Measurements from ENCODE around the gene MAPK4.

The MAPK4 gene

GRCh38 chr18:50724751-50725151, 164.9 kb downstream of the MAPK4 start:
- DNase-seq: no peak

GRCh38 chr18:50726960-50727589, 167.2 kb downstream of the MAPK4 start:
- DNase-seq: no peak

GRCh38 chr18:50727721-50728471, 168.0 kb downstream of the MAPK4 start:
- no peak for DNase-seq

DNA sequence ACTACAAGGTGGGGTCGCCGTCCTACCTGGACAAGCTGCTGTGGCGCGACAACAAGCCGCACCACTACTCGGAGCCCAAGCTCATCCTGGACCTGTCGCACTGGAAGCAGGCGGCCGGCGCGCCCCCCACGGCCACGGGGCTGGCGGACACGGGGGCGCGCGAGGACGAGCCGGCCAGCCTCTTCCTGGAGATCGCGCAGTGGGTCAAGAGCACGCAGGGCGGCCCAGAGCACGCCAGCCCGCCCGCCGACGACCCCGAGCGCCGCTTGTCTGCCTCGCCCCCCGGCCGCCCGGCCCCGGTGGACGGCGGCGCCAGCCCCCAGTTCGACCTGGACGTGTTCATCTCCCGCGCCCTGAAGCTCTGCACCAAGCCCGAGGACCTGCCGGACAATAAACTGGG, 169.5 kb downstream of the MAPK4 start:
- no peak for DNase-seq

DNA sequence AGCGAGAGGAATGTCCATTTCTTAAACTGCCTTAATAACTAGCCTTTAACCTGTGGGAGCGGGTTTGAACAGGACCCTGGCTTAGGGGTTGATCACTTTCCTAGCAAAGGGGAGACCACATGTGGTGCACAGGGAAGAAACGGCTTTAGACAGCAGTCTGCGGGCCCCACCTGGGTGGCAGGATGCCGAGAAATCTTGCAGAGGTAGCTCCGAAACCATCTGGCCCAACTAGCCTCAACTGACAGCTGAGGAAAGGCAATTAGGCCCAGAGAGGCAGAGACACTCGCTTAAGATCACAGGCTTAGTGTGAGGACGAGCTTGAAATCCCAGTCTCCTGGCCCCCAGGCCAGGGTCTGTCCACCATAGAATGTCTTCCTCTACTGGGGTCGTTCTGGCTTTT, 170.1 kb downstream of the MAPK4 start:
- DNase-seq: no peak

GRCh38 chr18:50734342-50734741, 174.5 kb downstream of the MAPK4 start:
- DNase-seq: no peak

DNA sequence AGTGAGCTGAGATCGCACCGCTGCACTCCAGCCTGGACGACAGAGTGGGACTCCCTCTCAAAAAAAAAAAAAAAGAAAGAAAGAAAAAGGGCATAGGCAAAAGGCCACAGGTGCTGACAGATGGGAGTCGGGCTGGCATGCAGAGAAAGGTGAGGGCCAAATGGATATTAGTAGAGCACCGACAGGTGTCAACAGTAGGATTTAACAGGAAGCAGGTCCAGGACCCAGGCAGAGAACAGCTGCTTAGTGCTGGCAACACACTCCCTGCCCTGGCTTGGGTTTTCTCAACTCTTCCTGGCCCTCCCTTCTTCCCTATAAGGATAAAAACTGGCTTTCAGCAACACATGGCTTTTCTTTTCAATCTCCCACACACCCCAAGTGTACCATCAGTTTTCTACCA, 175.0 kb downstream of the MAPK4 start:
- no peak for DNase-seq

DNA sequence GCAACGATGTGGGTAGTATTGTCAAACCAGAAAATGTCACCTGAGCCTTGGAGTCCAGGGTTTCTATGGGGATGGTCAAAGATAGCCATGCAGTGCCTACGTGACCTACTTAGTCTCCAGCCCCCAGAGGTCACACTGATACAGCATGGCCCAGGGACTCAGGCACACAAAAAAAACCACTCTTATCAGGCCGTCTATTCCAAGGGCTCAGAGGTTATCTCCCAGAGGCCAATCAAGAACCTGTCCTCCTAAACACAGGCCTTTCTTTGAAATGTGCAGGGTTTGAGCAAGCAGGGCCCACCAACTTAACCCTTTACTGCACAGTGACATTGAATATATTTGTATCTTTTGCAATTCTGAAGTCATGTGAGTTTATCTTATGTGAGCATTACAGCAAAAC, 177.2 kb downstream of the MAPK4 start:
- DNase-seq: no peak

GRCh38 chr18:50738098-50738757, 178.3 kb downstream of the MAPK4 start:
- no peak for DNase-seq

DNA sequence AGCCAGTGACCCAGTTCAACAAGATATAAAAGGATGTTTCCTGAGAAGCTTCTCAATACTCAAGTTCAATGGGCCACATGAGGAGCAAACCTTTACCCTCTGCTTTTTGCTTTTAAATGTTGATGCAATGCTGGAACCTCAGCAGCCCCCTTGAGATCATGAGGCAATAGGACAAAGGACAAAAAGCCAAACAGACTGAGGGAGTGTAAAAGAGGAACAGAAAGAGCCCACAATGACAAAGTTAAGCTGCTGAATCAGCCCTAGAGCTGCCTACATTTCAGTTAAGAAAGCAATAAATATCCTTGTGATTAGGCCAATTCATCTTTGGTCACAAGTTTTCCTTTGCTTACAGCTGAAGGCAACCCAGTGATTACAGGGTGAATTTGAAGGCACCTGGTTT, 183.1 kb downstream of the MAPK4 start:
- no peak for DNase-seq

GRCh38 chr18:50744253-50744652, 184.4 kb downstream of the MAPK4 start:
- DNase-seq: no peak

GRCh38 chr18:50745945-50746344, 186.1 kb downstream of the MAPK4 start:
- DNase-seq: no peak

- no peak for DNase-seq
Measured at GRCh38 chr18:50747849-50748242, 188.0 kb downstream of the MAPK4 start.

DNA sequence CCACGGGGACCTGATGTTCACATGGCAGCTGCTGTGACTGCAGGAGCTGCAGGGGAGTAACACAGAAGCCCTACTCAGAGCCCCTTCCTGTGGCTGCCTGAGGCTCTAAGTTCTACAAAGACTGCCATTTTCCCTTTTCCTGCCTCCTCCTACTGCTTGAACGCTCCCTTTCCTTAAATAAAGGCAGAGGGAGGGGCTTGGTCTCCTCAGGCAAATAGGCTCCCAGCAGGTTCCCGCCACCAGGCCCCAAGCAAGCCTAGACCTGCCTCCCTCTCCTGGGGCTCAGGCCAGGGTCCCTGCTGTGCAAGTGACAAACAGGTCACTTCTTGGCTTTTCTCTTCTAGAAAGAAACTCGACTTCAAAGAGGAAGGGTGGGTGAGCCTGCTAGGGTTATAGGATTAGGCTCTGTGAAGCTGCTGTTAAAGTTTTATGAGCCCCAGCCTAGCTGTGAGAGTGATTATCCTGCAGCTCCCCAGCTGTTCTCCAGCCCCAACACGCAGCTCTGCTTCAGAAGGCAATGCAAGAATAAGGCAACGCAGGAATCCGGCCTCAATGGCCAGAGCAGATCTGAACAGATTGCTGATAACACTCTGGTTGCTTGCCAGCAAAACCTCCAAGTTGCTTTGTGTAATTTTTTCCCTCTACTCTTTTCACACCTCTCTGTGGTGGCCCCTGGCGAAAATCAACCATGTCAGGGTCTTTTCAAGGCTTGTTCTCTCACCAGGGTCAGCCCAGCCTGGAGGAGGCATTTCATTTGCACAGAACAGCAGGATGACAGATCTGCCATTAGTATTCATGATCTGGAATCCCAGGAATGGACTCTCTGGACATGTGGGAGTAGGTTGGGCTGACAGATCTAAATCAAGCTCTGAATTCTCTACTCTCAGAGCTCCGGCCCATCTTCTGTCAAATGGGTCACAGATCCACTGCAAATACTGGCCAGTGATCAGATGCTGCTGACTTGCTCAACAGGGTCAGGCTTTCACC, 188.6 kb downstream of the MAPK4 start:
- DNase-seq: no peak

DNA sequence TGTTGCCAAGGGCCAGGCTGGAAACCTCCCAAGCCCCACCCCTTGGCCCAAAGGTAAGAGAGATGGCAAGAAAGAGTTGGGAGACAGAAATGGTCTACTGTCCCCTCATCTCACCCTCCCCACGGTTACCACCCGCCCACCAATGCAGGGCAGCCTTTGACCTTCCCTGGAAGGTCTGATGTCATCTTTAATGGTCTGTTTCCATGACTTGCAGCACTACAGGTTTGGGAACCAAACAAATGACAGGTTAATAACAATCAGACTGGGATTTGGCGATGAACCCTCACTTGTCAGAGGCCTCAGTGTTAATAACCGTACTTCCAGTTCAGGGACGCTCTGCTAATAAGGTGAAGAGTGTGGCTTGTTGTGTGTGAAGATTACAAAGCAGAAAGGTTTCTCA, 189.5 kb downstream of the MAPK4 start:
- no peak for DNase-seq

DNA sequence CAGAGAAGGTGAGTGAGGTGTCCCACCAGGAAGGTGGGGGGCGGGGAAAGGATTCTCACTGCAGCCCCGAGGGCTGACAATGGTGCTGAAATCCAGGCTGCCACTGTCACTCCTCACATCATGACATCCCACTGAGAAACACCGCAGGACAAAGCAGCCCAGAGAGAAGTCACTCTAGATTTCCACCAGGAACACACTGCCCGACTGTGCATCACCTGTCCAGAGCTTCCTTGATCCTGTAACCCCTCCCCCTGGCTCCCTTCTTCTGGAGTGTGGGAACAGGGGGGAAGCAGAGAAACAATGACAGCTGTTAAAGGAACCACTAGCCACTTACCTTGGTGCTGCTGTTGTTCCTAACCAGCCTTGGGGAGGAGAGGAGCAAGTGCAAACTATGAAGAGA, 190.1 kb downstream of the MAPK4 start:
- no peak for DNase-seq

DNA sequence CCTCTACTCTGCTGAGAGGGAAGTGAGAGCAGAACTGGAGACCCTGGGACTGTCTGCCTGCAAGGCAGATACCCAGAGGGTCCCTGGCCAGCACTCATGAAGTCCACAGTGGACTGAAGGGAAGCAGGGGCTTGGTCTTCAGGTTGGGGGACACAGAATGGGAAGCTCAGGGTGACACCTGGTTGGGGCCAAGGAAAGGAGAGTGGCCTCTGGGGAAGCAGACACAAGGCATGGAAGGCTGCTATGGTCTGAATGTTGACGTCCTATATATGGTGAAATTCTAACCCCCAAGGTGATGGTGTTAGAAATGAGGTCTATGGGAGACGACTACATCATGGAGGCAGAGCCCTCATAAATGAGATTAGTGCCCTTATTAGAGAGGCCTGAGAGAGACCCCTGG, 190.7 kb downstream of the MAPK4 start:
- no peak for DNase-seq

DNA sequence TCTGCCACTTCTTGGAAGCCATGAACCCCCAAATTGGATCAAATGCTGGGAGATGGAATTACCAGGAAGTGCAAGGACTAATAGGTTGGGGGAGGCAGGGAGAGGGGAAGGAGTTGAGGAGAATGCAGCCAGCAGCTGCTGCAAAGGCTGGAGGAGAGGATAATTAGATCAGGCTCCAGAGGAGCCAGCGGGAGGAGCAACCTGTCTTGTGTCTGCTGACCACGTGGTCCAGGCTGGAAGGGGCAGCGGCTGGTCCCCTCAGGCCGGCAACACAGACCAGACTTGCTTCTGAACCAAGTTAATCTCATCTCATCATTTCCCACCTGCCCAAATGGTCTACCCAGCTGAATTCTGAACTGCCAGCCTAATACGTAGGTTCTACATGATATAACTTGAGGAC, 191.6 kb downstream of the MAPK4 start:
- DNase-seq: no peak

DNA sequence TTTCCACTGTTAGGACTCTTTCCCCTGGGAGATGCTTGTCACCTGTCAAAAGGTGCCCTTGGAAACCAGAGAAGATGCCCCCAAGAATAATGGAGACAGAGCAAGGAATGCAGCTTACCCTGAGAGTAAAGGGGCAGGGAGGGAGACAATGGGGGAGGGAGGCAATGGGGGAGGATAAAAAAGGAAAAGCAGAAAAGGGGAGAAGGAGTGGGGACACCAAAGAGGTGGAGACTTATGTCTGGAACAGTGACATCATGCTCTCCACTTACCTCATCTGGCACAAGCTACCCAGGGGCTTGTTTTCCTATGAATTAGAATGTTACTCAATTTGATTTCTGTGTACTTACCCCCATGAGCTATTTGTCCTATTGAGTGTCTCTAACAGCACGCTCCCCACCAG, 192.1 kb downstream of the MAPK4 start:
- DNase-seq: no peak

GRCh38 chr18:50753311-50753710, 193.4 kb downstream of the MAPK4 start:
- DNase-seq: no peak

DNA sequence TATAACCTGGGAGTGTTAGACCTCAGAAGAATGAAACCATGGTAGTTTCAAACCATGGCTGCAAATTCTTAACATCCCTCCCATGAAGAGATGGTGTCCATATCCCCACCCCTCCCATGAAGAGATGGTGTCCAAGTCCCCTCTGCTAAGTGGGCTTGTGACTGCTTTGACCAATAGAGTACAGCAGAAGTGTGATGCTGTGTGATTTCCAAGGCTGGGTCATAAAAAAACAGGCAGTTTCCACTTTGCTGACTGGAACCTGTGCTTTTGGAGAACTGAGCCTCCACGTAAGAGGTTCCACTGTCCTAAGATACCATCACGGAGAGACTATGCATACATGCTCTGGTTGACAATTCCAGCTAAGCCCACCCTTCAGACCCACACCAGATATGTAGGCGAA, 194.4 kb downstream of the MAPK4 start:
- no peak for DNase-seq

DNA sequence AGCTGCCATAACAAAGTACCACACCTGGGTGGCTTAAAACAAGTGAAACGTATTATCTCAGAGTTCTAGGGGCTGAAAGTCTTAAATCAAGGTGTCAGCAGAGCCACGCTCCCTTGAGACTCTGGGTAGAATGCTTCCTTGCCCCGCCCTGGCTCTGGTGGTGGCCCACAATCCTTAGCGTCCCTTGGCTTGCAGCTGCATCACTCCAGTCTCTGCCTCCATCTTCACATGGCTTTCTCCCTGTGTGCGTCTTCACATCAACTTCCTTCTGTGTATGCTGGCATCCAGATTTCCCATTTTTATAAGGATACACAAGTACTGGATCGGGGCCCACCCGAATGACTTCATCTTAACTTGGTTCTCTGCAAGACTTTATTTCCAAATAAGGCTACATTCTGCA, 197.5 kb downstream of the MAPK4 start:
- DNase-seq: no peak

- no peak for DNase-seq
Measured at GRCh38 chr18:50769463-50769862, 209.6 kb downstream of the MAPK4 start.
